Brain microvascular endothelial cell (primary cell): ENCODE measurements around the gene SP140L.

Experiments
- DNase-seq: peaks from one replicate; pipeline ENCODE4 v3.0.0-alpha.2; 2020
- H3K27ac ChIP-seq: fragments of 250-450 bp; sonication (Bioruptor Pico); 2 replicates; pipeline ENCODE4 v1.5.1; 2020; ENCODE audit warnings: mild to moderate bottlenecking, moderate library complexity
- H3K27me3 ChIP-seq: fragments of 250-450 bp; sonication (Bioruptor Pico); replicated peaks from 2 replicates; pipeline ENCODE4 v1.5.1; 2020; ENCODE audit warnings: mild to moderate bottlenecking
- H3K36me3 ChIP-seq: fragments of 250-450 bp; sonication (Bioruptor Pico); replicated peaks from 2 replicates; pipeline ENCODE4 v1.5.1; 2020; ENCODE audit warnings: mild to moderate bottlenecking
- H3K4me3 ChIP-seq: 2 replicates; pipeline ENCODE4 v1.5.1; 2011; ENCODE audit warnings: low read depth, mild to moderate bottlenecking, control low read depth, low read length, moderate library complexity
- CTCF ChIP-seq: IDR thresholded peaks from 2 replicates; pipeline ENCODE4 v1.5.1; 2011; ENCODE audit warnings: low read depth, mild to moderate bottlenecking, moderate library complexity, low read length, control low read depth, inconsistent platforms; ENCODE audit errors: missing control alignments
- in situ Hi-C: cut with HindIII; loops from 2 replicates; pipeline ENCODE4 v1.10.0; 2017; ENCODE audit warnings: low sequenced_read_pairs, low pct_ligation_motif_present

SP140L gene

GRCh38 chr2:230447036-230447435, 120.0 kb downstream of the SP140L start:
- Histone ChIP-seq H3K27me3 (no peaks in the 10 kb centered on the region), H3K27ac (no peak overlapping the region), H3K4me3 (no peak overlapping the region), H3K36me3 (peaks cover 72% of the 10 kb centered on the region)
- TF ChIP-seq CTCF: no peak
- in situ Hi-C loops: no loop called here
- no peak for DNase-seq

- no peak for DNase-seq
- Histone ChIP-seq H3K27ac (no peak overlapping the region), H3K4me3 (no peak overlapping the region), H3K36me3 (peaks cover 71% of the 10 kb centered on the region), H3K27me3 (no peaks in the 10 kb centered on the region)
- no peak for TF ChIP-seq CTCF
- in situ Hi-C loops: no loop called here
Observed at GRCh38 chr2:230447455-230448451, 120.8 kb downstream of the SP140L start.

- Histone ChIP-seq H3K27ac (no peak overlapping the region), H3K36me3 (peaks cover 60% of the 10 kb centered on the region), H3K4me3 (no peak overlapping the region), H3K27me3 (no peaks in the 10 kb centered on the region)
- no peak for TF ChIP-seq CTCF
- no peak for DNase-seq
- in situ Hi-C loops: no loop called here
Observed at GRCh38 chr2:230449901-230450467, 123.0 kb downstream of the SP140L start.

- no peak for TF ChIP-seq CTCF
- peaks cover 44% of the 10 kb centered on the region for H3K36me3 ChIP-seq
Observed at GRCh38 chr2:230453006-230453405, 126.0 kb downstream of the SP140L start.

More at GRCh38 chr2:230453006-230453405, 126.0 kb downstream of the SP140L start:
- no peaks in the 10 kb centered on the region for H3K27me3 ChIP-seq
- no peak for DNase-seq
- in situ Hi-C loops: no loop called here
- no peak overlapping the region for H3K27ac ChIP-seq
- no peak overlapping the region for H3K4me3 ChIP-seq
